ENCODE measurements around the gene KIF26B. TPM values are rescaled to one million over a fixed set of nuclear protein-coding genes. Genes with fewer than 3 reads are reported as not detected.

Gene KIF26B
- total RNA-seq, 4 donors from 2014 or later = 2.4 to 6.7 (median 6.1) TPM

DNA sequence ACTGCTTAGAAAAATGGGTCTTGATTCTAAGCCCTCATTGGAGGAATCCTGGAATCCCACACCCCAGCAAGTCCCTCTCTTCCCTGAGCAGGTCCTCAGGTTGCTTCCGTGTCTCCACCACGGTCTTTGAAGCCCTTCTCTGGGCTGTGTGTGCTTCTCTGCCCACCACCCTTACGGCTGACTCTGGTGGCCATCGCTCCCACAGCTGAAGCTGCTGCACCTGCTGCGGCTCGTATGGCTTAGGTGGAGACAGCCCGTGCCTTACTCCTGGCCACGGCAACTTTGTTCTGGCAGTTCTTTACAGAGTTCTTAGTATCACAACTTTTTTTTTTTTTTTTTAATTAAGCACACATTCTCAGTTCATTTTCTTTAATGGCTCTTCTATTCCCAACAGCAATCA lies 10.9 kb upstream of the KIF26B start:
- Histone ChIP-seq H3K9me3 (no peaks in the 10 kb centered on the region), H3K36me3 (no peaks in the 10 kb centered on the region), H3K4me1 (no peaks in the 10 kb centered on the region), H3K4me3 (replicated peaks in 1 of 3) (no peak overlapping the region), H3K27me3 (no peaks in the 10 kb centered on the region), H3K27ac (no peak overlapping the region)
- 85 to 87% methylated on average over 8 of the region's 8 CpGs for WGBS, 2 donors
- no peak for DNase-seq
- intact Hi-C loops (cut with DNase I) = no loop called here
- TF ChIP-seq, protein P1, sequence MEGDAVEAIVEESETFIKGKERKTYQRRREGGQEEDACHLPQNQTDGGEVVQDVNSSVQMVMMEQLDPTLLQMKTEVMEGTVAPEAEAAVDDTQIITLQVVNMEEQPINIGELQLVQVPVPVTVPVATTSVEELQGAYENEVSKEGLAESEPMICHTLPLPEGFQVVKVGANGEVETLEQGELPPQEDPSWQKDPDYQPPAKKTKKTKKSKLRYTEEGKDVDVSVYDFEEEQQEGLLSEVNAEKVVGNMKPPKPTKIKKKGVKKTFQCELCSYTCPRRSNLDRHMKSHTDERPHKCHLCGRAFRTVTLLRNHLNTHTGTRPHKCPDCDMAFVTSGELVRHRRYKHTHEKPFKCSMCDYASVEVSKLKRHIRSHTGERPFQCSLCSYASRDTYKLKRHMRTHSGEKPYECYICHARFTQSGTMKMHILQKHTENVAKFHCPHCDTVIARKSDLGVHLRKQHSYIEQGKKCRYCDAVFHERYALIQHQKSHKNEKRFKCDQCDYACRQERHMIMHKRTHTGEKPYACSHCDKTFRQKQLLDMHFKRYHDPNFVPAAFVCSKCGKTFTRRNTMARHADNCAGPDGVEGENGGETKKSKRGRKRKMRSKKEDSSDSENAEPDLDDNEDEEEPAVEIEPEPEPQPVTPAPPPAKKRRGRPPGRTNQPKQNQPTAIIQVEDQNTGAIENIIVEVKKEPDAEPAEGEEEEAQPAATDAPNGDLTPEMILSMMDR (IDR thresholded peaks at IDR 0.05) = no peak

DNA sequence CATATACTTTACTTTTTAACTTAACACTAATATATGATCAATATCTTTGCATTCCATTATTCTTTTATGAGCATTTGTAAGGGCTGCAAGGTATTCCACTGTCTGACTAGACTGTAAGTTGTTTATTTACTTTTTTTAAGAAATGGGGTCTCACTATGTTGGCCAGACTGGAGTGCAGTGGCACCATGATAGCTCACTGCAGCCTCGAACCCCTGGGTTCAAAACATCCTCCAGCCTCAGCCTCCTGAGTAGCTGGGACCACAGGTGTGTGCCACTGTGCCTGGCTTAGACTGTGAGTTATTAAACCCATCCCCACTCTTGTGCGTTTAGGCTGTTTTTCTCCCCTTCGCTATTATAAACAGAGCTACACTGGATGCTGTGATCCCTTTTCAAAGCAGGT lies 6.7 kb upstream of the KIF26B start:
- no peak overlapping the region for H3K4me3 ChIP-seq (replicated peaks in 1 of 3)
- intact Hi-C loops (cut with DNase I) = no loop called here
- TF ChIP-seq, protein P1 (IDR thresholded peaks at IDR 0.05) = no peak
- TF ChIP-seq POLR2A (IDR thresholded peaks at IDR 0.05) = no peak
- H3K4me1 ChIP-seq = no peaks in the 10 kb centered on the region
- no peak overlapping the region for H3K27ac ChIP-seq
- no peaks in the 10 kb centered on the region for H3K27me3 ChIP-seq
- 84 to 85% methylated on average over 3 of the region's 3 CpGs for WGBS, 2 donors
- DNase-seq = no peak
- no peaks in the 10 kb centered on the region for H3K9me3 ChIP-seq
- H3K36me3 ChIP-seq = no peaks in the 10 kb centered on the region

DNA sequence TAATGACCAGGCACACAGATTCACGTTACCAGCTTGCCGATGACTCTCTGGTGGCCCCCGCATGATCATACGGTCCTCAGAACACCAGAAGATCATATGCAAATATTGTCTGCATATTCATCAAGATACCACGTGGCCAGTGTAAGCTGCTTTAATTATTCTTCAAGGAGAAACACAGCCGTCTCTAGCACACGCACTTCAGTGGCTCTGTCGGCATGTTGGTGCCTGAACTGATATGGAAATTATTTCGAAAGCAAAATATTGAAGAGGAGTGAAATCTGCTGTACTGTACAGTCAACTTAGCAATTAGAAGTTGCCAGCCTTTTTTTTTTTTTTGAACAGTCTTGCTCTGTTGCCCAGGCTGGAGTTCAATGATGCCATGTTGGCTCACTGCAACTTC lies 5.9 kb upstream of the KIF26B start:
- TF ChIP-seq, protein P1 (IDR thresholded peaks at IDR 0.05) = no peak
- TF ChIP-seq POLR2A (IDR thresholded peaks at IDR 0.05) = no peak
- intact Hi-C loops (cut with DNase I) = no loop called here
- H3K4me1 ChIP-seq = peaks cover 5 to 7% of the 10 kb centered on the region in 2 donors
- H3K27ac ChIP-seq = no peak overlapping the region
- H3K27me3 ChIP-seq = no peaks in the 10 kb centered on the region
- no peak overlapping the region for H3K4me3 ChIP-seq (replicated peaks in 1 of 3)
- H3K36me3 ChIP-seq = no peaks in the 10 kb centered on the region
- DNase-seq = no peak
- 80 to 83% methylated on average over 9 of the region's 9 CpGs for WGBS, 2 donors
- H3K9me3 ChIP-seq = no peaks in the 10 kb centered on the region

DNA sequence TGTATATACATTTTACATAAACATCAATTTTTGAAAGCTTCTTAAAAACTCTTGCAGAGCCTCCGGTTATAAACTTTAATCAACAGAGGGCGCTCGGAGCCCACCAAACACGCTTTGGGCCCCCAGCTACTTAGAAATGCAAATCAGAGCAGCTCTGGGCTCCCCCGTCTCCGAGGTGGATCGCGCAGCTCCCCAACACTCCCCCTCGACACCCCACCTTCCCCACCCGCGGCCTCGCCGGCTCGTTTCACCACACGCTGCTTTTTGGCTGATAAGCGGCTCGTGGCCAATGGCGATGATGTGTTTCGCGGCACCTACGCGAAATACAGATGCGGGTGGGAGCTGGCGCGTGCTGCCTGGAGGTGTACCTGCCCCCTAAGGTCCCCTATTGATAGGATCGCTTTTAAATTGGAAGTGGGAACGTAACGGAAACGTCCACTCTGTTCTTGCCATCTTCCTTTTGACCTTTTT lies 1.7 kb upstream of the KIF26B start:
- no peak for TF ChIP-seq POLR2A (IDR thresholded peaks at IDR 0.05)
- TF ChIP-seq, protein P1 (IDR thresholded peaks at IDR 0.05) = peak; percentile 29 to 69 (median 66)
- H3K9me3 ChIP-seq = no peaks in the 10 kb centered on the region
- no peaks in the 10 kb centered on the region for H3K36me3 ChIP-seq
- H3K27ac ChIP-seq = no peak overlapping the region
- peak overlapping the region in 1 of 3 donors; percentile 63 for H3K4me3 ChIP-seq (replicated peaks in 1 of 3)
- no peaks in the 10 kb centered on the region for H3K27me3 ChIP-seq
- H3K4me1 ChIP-seq = peaks cover 17 to 24% of the 10 kb centered on the region in 2 donors
- intact Hi-C loops (cut with DNase I) = loop anchor here (5.0 to 10.0 kb wide), 3 partner anchors 229 to 1342 kb away; no protein-coding TSS in a partner anchor
- WGBS, 2 donors = 0 to 1% methylated on average over 17 to 29 of the region's 29 CpGs
- DNase-seq = peak; percentile 65 to 66

DNA sequence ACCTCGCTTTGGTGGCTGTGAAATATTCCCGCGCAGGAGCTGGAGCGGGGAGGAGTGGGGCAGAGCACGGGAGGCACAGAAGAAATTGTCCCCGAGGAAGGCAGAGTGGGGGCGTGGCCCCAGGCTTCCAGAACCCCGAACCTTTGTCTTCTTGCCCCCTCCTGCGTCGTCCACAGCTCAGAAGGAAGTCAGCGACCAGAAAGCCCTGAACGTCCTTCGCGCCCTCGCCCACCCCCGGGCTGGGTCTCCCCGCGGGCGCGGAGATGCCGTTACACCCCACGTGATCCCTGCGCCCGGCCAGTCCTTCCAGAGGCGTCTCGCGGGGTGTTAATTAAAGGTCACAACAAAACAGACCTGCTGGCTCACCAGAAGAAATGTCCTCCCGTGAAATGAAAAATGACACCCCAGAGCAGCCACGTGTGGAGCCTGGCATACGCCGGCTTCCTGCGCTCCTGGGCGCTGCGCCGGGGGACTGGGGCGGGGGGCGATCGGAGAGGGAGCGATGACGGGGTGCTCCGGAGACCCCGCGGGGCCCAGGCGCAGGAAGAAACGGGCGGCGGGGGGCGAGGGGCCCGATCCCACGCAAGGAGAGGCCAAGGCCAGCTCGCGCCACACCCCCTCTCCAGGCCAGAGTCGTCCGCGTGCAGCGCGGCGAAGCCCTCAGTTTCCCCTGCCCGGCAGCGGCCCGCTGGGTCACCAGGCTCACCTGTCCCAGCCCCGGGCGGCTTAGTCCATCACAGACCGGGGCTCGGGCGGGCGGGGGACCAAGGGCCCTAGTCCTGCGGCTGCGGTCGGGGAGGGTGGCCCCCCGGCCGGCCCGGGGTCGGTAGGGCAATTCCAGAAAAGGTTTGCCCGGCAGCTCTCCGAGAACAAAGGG lies 995 bp upstream of the KIF26B start:
- WGBS, 2 donors = 1 to 2% methylated on average over 28 to 51 of the region's 76 CpGs
- peak; percentile 35 for DNase-seq
- intact Hi-C loops (cut with DNase I) = loop anchor here (5.0 to 10.0 kb wide), 3 partner anchors 229 to 1341 kb away; no protein-coding TSS in a partner anchor
- H3K4me3 ChIP-seq (replicated peaks in 1 of 3) = peak overlapping the region; percentile 33 to 63 (median 47)
- TF ChIP-seq POLR2A (IDR thresholded peaks at IDR 0.05) = no peak
- TF ChIP-seq, protein P1 (IDR thresholded peaks at IDR 0.05) = no peak
- H3K36me3 ChIP-seq = no peaks in the 10 kb centered on the region
- H3K27ac ChIP-seq = no peak overlapping the region
- no peaks in the 10 kb centered on the region for H3K9me3 ChIP-seq
- no peaks in the 10 kb centered on the region for H3K27me3 ChIP-seq
- H3K4me1 ChIP-seq = peaks cover 17 to 24% of the 10 kb centered on the region in 2 donors
